Stomach smooth muscle (tissue), 2 donors: ENCODE measurements around the gene BCL2.

Experiments
- H3K27ac ChIP-seq: one replicate; pipeline ENCODE4 v1.7.0; 2013; ENCODE audit warnings: mild to moderate bottlenecking, low read length, inconsistent platforms
- H3K27me3 ChIP-seq, 2 donors: one replicate each; pipeline ENCODE4 v1.7.0; 2013; ENCODE audit warnings: low read length in 2 of 2; ENCODE audit not compliant: insufficient read depth in 2 of 2, control insufficient read depth in 1 of 2
- H3K36me3 ChIP-seq, 2 donors: one replicate each; pipeline ENCODE4 v1.7.0; 2013; ENCODE audit warnings: low read length in 2 of 2; ENCODE audit not compliant: control insufficient read depth in 2 of 2, insufficient read depth in 2 of 2
- H3K4me1 ChIP-seq: one replicate; pipeline ENCODE4 v1.7.0; 2013; ENCODE audit warnings: low read length; ENCODE audit not compliant: control insufficient read depth, insufficient read depth
- H3K4me3 ChIP-seq, 2 donors: one replicate each; pipeline ENCODE4 v1.7.0; 2013; ENCODE audit warnings: low read length in 2 of 2
- H3K9ac ChIP-seq, 2 donors: one replicate each; pipeline ENCODE4 v1.7.0; 2013; ENCODE audit warnings: low read length in 2 of 2, mild to moderate bottlenecking in 1 of 2
- H3K9me3 ChIP-seq, 2 donors: one replicate each; pipeline ENCODE4 v1.7.0; 2013; ENCODE audit warnings: low read length in 2 of 2; ENCODE audit not compliant: control insufficient read depth in 2 of 2
- donor health status: healthy.
- donor health status: Pancreatic carcinoma.

BCL2 gene

GRCh38 chr18:63284173-63284799, 35.3 kb downstream of the BCL2 start:
- H3K4me1 ChIP-seq = peaks cover 35% of the 10 kb centered on the region
- peak overlapping the region in 1 of 2 donors; percentile 40 for H3K4me3 ChIP-seq
- H3K27ac ChIP-seq = peak overlapping the region; percentile 82
- no peaks in the 10 kb centered on the region for H3K36me3 ChIP-seq
- H3K27me3 ChIP-seq = no peaks in the 10 kb centered on the region
- H3K9me3 ChIP-seq = no peaks in the 10 kb centered on the region
- peak overlapping the region; percentile 22 to 43 for H3K9ac ChIP-seq

- Histone ChIP-seq H3K4me3 (peak overlapping the region in 1 of 2 donors; percentile 17), H3K9ac (peak overlapping the region in 1 of 2 donors; percentile 22), H3K9me3 (no peaks in the 10 kb centered on the region), H3K27ac (peak overlapping the region; percentile 82), H3K4me1 (peaks cover 29% of the 10 kb centered on the region), H3K36me3 (no peaks in the 10 kb centered on the region), H3K27me3 (no peaks in the 10 kb centered on the region)
Observed at GRCh38 chr18:63283305-63284094, 36.1 kb downstream of the BCL2 start.

DNA sequence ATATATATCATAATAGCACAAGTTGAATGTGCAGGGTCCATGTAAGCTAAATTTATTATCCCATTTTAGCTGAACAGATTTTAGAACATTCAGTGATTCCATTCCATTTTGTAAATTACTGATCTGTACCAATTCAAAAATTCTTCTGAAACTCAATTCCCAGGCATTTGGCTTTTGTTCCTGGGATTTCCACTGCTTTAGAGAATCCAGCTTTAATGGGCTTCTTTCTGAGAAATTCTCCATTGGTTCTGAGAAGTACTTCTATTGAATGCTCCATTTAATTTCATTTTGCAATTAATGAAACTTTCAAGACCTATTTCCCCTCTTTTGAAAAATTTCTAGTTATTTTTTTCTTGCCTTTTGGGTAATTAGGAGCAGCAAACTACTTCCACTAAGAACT, 36.8 kb downstream of the BCL2 start:
- peak overlapping the region; percentile 82 for H3K27ac ChIP-seq
- H3K4me1 ChIP-seq = peaks cover 29% of the 10 kb centered on the region
- no peaks in the 10 kb centered on the region for H3K9me3 ChIP-seq
- H3K4me3 ChIP-seq = no peak overlapping the region
- H3K36me3 ChIP-seq = no peaks in the 10 kb centered on the region
- H3K27me3 ChIP-seq = no peaks in the 10 kb centered on the region
- H3K9ac ChIP-seq = no peak overlapping the region

DNA sequence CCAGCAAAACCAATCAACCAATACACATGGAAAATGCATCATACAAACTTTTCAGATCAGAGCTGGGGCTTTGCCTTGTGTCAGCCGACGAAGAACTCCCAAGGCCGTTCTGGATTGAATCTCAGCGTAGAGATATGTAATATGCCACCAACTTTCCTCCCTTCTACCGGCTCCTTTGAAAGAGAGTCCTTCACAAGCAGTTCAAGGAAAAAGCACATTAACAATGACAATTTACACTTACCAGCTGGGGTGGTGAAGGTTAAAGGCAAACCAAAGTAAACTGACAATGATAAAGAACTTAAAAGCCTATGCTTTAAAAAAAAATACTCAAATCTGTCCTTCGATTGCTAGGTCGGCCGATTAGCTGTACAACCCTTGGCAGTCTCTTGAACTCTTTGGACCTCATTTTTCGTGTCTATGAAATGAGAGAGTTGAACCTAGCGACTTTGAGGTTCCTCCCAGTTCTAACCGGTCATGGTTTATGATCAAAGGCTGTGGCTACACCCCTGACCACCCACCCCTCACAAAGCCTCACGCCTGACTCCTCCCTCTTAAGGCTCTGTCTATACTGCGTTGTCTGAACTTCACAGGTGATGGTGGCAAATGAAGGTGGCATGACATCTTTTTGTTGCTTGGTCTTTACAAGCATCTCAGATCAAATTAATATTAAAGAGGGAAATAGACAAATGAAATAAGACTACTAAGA, 46.2 kb downstream of the BCL2 start:
- Histone ChIP-seq H3K27ac (peak overlapping the region; percentile 42), H3K4me3 (peak overlapping the region in 1 of 2 donors; percentile 13), H3K36me3 (no peaks in the 10 kb centered on the region), H3K9me3 (no peaks in the 10 kb centered on the region), H3K27me3 (no peaks in the 10 kb centered on the region), H3K9ac (no peak overlapping the region), H3K4me1 (peaks cover 9% of the 10 kb centered on the region)

DNA sequence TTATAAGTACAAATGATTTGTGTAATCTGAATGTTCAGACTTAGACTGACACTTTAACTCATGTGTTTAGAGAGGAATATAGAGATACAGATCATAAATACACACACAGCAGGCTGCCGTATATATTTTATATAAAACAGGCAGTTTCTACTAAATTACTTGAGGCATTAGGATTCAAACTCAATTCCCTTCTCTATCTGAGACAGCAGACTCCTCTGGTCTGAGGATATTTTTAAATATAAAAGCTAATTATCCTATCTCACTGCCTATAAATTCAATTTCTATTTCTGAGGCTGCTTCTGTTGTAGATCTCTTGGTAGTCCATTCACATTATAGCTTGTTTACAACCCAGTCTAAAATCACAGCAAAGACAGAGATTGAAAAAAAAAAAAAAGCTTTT, 46.9 kb downstream of the BCL2 start:
- Histone ChIP-seq H3K27ac (no peak overlapping the region), H3K9ac (no peak overlapping the region), H3K4me1 (peaks cover 14% of the 10 kb centered on the region)

DNA sequence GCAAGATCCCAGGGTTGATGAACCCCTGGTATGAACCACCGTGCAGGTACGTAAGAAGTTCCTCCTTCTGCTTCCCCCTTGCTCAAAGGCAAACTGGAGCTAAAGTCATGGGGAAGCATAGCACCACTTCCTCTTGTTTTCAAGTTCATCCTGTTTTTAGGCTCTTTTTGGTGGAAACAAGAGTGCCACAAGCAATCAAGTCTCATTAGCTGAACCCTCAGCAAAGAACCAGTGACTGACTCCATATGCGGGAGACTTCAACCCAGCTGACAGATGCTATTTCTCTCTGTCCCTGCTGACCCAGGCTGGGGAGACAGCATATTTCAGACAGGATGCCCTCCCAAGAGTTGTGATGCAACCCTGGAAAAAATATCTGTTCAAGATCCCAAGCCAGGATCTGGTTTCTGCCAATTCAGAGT, 47.7 kb downstream of the BCL2 start:
- Histone ChIP-seq H3K27me3 (no peaks in the 10 kb centered on the region), H3K36me3 (no peaks in the 10 kb centered on the region), H3K9me3 (no peaks in the 10 kb centered on the region), H3K4me1 (peaks cover 15% of the 10 kb centered on the region), H3K9ac (no peak overlapping the region), H3K27ac (no peak overlapping the region), H3K4me3 (no peak overlapping the region)

More for the DNA sequence above, 46.9 kb downstream of the BCL2 start:
- Histone ChIP-seq H3K9me3 (no peaks in the 10 kb centered on the region), H3K4me3 (no peak overlapping the region), H3K27me3 (no peaks in the 10 kb centered on the region), H3K36me3 (no peaks in the 10 kb centered on the region)

GRCh38 chr18:63271148-63271547, 48.4 kb downstream of the BCL2 start:
- Histone ChIP-seq H3K27ac (no peak overlapping the region), H3K27me3 (no peaks in the 10 kb centered on the region), H3K9me3 (no peaks in the 10 kb centered on the region), H3K4me1 (peaks cover 18% of the 10 kb centered on the region), H3K9ac (no peak overlapping the region), H3K36me3 (no peaks in the 10 kb centered on the region), H3K4me3 (no peak overlapping the region)

DNA sequence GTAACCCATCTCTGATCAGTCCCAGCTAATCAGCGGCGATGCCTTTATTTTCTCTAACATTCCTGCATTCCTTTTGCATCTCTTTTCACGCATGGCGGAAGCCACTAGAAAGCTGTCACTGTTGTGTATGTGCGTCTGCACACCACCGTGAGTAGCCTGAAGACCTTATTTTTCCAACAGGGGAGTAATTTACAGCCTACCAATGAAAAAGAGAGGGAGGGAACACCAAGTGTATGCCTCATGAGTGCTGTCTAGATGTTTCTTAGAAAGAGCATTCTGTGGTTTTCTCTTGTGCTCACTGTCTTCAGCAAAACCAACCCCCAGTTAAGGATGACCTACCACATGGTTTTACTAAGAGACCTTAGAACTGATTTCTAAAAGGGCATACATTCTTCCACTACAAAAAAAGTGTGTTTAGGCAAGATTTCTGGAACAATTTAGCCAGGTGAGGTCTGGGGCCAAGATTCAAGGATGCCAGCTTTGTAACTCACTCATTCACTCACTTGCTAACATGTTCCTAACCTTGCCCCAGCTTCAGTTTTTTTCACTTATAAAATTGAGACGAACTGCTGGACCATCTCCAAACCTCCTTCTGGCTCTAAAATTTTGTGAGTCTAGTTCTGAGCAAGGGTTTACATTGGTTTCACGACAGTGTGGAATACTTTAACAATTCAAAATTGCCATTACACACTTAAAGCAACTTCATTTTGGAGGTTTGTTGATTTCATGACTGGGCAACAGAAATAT, 51.4 kb downstream of the BCL2 start:
- H3K27ac ChIP-seq = no peak overlapping the region
- H3K4me1 ChIP-seq = peaks cover 22% of the 10 kb centered on the region
- H3K27me3 ChIP-seq = no peaks in the 10 kb centered on the region
- H3K9ac ChIP-seq = no peak overlapping the region
- no peak overlapping the region for H3K4me3 ChIP-seq
- H3K36me3 ChIP-seq = no peaks in the 10 kb centered on the region
- no peaks in the 10 kb centered on the region for H3K9me3 ChIP-seq

DNA sequence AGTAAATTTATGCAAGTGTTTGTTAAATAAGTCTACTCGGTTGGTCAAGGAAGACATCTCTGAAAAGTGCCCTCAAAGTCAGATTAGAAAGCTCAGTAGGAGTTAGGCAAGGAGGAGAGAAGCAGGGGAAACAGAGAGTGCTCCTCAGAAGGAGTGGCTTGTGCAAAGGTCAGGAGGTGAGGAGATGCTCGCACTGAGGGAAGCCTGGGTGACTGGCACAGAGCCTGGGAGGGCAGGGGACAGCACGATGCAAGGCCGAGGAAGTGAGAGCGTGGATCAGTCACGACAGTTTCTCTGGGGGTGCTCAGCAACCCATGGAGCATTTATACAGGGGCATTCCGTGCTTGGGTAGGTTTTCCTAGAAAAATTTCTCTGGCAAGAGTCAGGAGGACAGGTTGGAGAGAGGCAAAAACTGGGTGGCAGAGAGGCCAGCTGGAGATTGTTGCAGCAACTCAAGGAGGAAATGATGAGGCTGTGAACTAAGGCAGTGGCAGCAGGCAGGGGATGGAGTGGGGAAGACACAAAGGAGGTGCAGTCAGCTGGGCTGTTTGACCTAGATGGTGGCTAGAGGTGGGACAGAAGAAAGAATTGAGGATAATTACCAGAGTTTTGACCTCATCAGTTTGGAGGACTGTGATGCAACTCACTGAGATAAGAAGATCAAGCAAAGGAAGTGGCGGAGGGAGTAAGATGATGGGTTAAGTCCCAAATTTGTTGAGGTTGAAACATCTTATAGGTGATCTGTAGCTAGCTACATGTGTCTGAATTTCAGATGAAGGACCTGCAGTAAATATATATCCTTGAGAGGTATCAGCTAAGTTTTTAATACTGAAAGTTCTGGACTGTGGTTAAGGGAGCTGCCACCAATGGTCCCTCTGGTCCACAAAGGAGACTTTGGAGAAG, 52.4 kb downstream of the BCL2 start:
- no peak overlapping the region for H3K4me3 ChIP-seq
- H3K27me3 ChIP-seq = no peaks in the 10 kb centered on the region
- H3K36me3 ChIP-seq = no peaks in the 10 kb centered on the region
- no peak overlapping the region for H3K9ac ChIP-seq
- no peak overlapping the region for H3K27ac ChIP-seq
- H3K4me1 ChIP-seq = peaks cover 29% of the 10 kb centered on the region
- H3K9me3 ChIP-seq = no peaks in the 10 kb centered on the region
